ENCODE data around the gene KLHDC4. TPM values are rescaled to one million over a fixed set of nuclear protein-coding genes. Genes with fewer than 3 reads are reported as not detected.
A peak's percentile ranks its signal among the peaks of the same experiment; 100 is the strongest.

KLHDC4 gene
- total RNA-seq, 5 donors from 2014 or later (not counting 1 experiment from before 2014, with no cell fraction given) = 104 to 136 (median 116) TPM

GRCh38 chr16:87725596-87726235, 40.1 kb downstream of the KLHDC4 start:
- Mint-ChIP-seq H3K36me3 (peaks cover 38% of the 10 kb centered on the region), H3K27ac (no peak overlapping the region), H3K4me3 (no peak overlapping the region), H3K9me3 (no peaks in the 10 kb centered on the region), H3K4me1 (peaks cover 6 to 26% (median 16%) of the 10 kb centered on the region in 3 donors), H3K27me3 (no peaks in the 10 kb centered on the region)
- Histone ChIP-seq H3K27ac (ENCODE audit: low read length) (peak overlapping the region; percentile 31), H3K36me3 (ENCODE audit: control insufficient read depth in 2 of 2, extremely low read depth in 1 of 2, insufficient read depth in 1 of 2, low read length in 1 of 2) (peaks cover 30 to 64% of the 10 kb centered on the region in 2 donors), H3K27me3 (replicated peaks in 1 of 2; ENCODE audit: control insufficient read depth in 2 of 2, extremely low read depth in 1 of 2, insufficient read depth in 2 of 2, low read length in 1 of 2) (no peaks in the 10 kb centered on the region), H3K4me3 (ENCODE audit: control insufficient read depth in 1 of 2, extremely low read depth in 1 of 2, low read length in 1 of 2) (no peak overlapping the region), H3K4me1 (ENCODE audit: control insufficient read depth in 1 of 2, extremely low read depth in 1 of 2, insufficient read depth in 2 of 2, low read length in 2 of 2) (peaks cover 0 to 16% of the 10 kb centered on the region in 2 experiments), H3K9me3 (no peaks in the 10 kb centered on the region)
- ATAC-seq (replicated peaks in 1 of 4) (no peak), DNase-seq (no peak)
- CTCF ChIA-PET = no interaction called here
- POLR2A ChIA-PET = no interaction called here
- 87% methylated on average over 8 of the region's 28 CpGs for WGBS (ENCODE audit: insufficient coverage)

DNA sequence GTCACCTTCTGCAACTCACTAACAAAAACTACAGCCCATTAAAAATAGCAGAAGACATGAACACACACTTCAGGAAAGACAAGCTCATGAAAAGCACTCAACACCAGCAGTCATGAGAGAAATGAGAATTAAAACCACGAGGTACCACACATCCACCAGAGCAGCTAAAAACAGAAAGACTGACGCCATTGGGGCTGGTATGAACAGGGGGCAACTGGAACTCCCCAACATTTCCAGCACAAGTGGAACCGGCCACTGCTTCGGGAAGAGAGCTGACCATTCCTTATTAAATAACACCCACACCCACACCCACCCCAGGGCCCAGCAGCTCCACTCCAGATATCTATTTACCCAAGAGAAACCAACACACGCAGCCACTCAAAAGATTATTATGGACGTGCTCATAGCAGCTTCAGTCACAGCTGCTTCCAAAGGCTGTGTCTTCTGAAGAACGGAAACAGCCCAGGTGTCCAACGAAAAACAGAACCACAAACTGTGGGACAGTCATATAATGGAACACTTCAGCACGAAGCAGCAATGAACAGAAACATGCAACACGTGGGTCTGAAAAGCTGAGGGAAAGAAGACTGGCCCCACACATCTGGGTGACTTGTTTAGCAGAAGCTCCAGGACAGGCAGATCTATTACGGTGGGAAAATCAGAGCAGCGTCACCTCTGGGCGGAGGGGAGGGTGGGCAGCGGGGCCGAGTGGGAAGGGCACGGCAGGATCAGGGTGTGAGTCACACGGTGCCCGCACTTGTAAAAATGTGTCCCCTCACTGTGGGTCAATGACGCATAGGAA, 41.1 kb downstream of the KLHDC4 start:
- H3K36me3 ChIP-seq (ENCODE audit: control insufficient read depth in 2 of 2, extremely low read depth in 1 of 2, insufficient read depth in 1 of 2, low read length in 1 of 2) = peaks cover 31 to 66% of the 10 kb centered on the region in 2 donors
- Mint-ChIP-seq H3K27me3 (no peaks in the 10 kb centered on the region), H3K4me3 (no peak overlapping the region), H3K9me3 (no peaks in the 10 kb centered on the region), H3K36me3 (peaks cover 41% of the 10 kb centered on the region), H3K4me1 (peaks cover 6 to 26% (median 16%) of the 10 kb centered on the region in 3 donors), H3K27ac (peak overlapping the region in 1 of 2 donors; percentile 1)
- no peak overlapping the region for H3K4me3 ChIP-seq (ENCODE audit: control insufficient read depth in 1 of 2, extremely low read depth in 1 of 2, low read length in 1 of 2)
- peak overlapping the region; percentile 41 for H3K27ac ChIP-seq (ENCODE audit: low read length)
- no peaks in the 10 kb centered on the region for H3K9me3 ChIP-seq
- DNase-seq (peak in 24 of 35 experiments; percentile 13 to 66 (median 36)), ATAC-seq (replicated peaks in 1 of 4) (peak in 3 of 4 experiments; percentile 24 to 37 (median 34))
- CTCF ChIA-PET = interaction anchor here in 1 of 2 donors (1.1 kb wide), 1 partner anchor 44 kb away, joined by 3 read pairs; no protein-coding TSS in a partner anchor
- 73% methylated on average over 15 of the region's 19 CpGs for WGBS (ENCODE audit: insufficient coverage)
- H3K4me1 ChIP-seq (ENCODE audit: control insufficient read depth in 1 of 2, extremely low read depth in 1 of 2, insufficient read depth in 2 of 2, low read length in 2 of 2) = peaks cover 0 to 16% of the 10 kb centered on the region in 2 experiments
- POLR2A ChIA-PET = no interaction called here
- no peaks in the 10 kb centered on the region for H3K27me3 ChIP-seq (replicated peaks in 1 of 2; ENCODE audit: control insufficient read depth in 2 of 2, extremely low read depth in 1 of 2, insufficient read depth in 2 of 2, low read length in 1 of 2)

DNA sequence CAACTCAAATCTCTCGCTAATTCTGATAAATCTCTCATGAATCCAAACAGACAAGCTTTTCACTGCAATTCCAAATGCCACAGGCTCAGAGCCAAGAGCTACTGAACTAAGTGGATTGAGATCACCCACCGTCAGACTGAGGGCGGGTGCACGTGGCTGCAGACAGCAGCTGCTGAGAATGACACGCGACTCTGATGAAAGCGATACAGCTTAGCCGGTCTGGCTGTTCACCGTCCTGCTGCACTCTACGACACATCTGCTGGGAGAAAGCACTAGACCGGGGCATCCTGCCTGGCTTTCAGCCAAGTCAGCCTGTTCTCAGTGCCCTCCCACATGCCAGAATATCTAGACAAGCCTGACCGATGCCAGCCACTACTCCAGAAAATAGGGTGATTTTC, 42.6 kb downstream of the KLHDC4 start:
- no peaks in the 10 kb centered on the region for H3K9me3 Mint-ChIP-seq
- H3K4me1 ChIP-seq (ENCODE audit: control insufficient read depth in 1 of 2, extremely low read depth in 1 of 2, insufficient read depth in 2 of 2, low read length in 2 of 2) = peaks cover 0 to 16% of the 10 kb centered on the region in 2 experiments
- peak overlapping the region in 1 of 2 donors; percentile 27 for H3K27ac Mint-ChIP-seq
- H3K4me3 Mint-ChIP-seq = no peak overlapping the region
- H3K9me3 ChIP-seq = no peaks in the 10 kb centered on the region
- H3K36me3 ChIP-seq (ENCODE audit: control insufficient read depth in 2 of 2, extremely low read depth in 1 of 2, insufficient read depth in 1 of 2, low read length in 1 of 2) = peaks cover 26 to 58% of the 10 kb centered on the region in 2 donors
- ChIA-PET CTCF (no interaction called here), POLR2A (no interaction called here)
- H3K36me3 Mint-ChIP-seq = peaks cover 44% of the 10 kb centered on the region
- H3K27me3 Mint-ChIP-seq = no peaks in the 10 kb centered on the region
- DNase-seq = peak in 7 of 35 experiments; percentile 15 to 57 (median 23)
- ATAC-seq (replicated peaks in 1 of 4) = peak in 3 of 4 experiments; percentile 23 to 36 (median 36)
- 77% methylated on average over 10 of the region's 12 CpGs for WGBS (ENCODE audit: insufficient coverage)
- H3K4me1 Mint-ChIP-seq = peaks cover 6 to 28% (median 16%) of the 10 kb centered on the region in 3 donors
- no peaks in the 10 kb centered on the region for H3K27me3 ChIP-seq (replicated peaks in 1 of 2; ENCODE audit: control insufficient read depth in 2 of 2, extremely low read depth in 1 of 2, insufficient read depth in 2 of 2, low read length in 1 of 2)
- no peak overlapping the region for H3K4me3 ChIP-seq (ENCODE audit: control insufficient read depth in 1 of 2, extremely low read depth in 1 of 2, low read length in 1 of 2)
- no peak overlapping the region for H3K27ac ChIP-seq (ENCODE audit: low read length)

- ATAC-seq (replicated peaks in 1 of 4) = no peak
- no peak overlapping the region for H3K4me3 Mint-ChIP-seq
Measured at GRCh38 chr16:87722590-87723225, 43.1 kb downstream of the KLHDC4 start.

GRCh38 chr16:87721622-87722585, 43.9 kb downstream of the KLHDC4 start:
- ChIA-PET CTCF (interaction anchor here in 1 of 2 donors (0.5 kb wide), 1 partner anchor 61 kb away, joined by 3 read pairs; no protein-coding TSS in a partner anchor), POLR2A (no interaction called here)
- Histone ChIP-seq H3K27me3 (replicated peaks in 1 of 2; ENCODE audit: control insufficient read depth in 2 of 2, extremely low read depth in 1 of 2, insufficient read depth in 2 of 2, low read length in 1 of 2) (no peaks in the 10 kb centered on the region), H3K36me3 (ENCODE audit: control insufficient read depth in 2 of 2, extremely low read depth in 1 of 2, insufficient read depth in 1 of 2, low read length in 1 of 2) (peaks cover 26 to 49% of the 10 kb centered on the region in 2 donors), H3K4me1 (ENCODE audit: control insufficient read depth in 1 of 2, extremely low read depth in 1 of 2, insufficient read depth in 2 of 2, low read length in 2 of 2) (peaks cover 0 to 16% of the 10 kb centered on the region in 2 experiments), H3K9me3 (no peaks in the 10 kb centered on the region), H3K27ac (ENCODE audit: low read length) (no peak overlapping the region), H3K4me3 (ENCODE audit: control insufficient read depth in 1 of 2, extremely low read depth in 1 of 2, low read length in 1 of 2) (no peak overlapping the region)
- Mint-ChIP-seq H3K36me3 (peaks cover 44% of the 10 kb centered on the region), H3K4me1 (peaks cover 12 to 34% (median 16%) of the 10 kb centered on the region in 3 donors), H3K9me3 (no peaks in the 10 kb centered on the region), H3K4me3 (no peak overlapping the region), H3K27me3 (no peaks in the 10 kb centered on the region), H3K27ac (no peak overlapping the region)
- DNase-seq = no peak
- no peak for ATAC-seq (replicated peaks in 1 of 4)
- 96% methylated on average over 27 of the region's 33 CpGs for WGBS (ENCODE audit: insufficient coverage)

More at GRCh38 chr16:87722590-87723225, 43.1 kb downstream of the KLHDC4 start:
- ChIA-PET CTCF (no interaction called here), POLR2A (no interaction called here)
- H3K4me1 Mint-ChIP-seq = peaks cover 9 to 32% (median 16%) of the 10 kb centered on the region in 3 donors
- DNase-seq = no peak
- 97% methylated on average over 18 of the region's 19 CpGs for WGBS (ENCODE audit: insufficient coverage)
- peaks cover 0 to 16% of the 10 kb centered on the region in 2 experiments for H3K4me1 ChIP-seq (ENCODE audit: control insufficient read depth in 1 of 2, extremely low read depth in 1 of 2, insufficient read depth in 2 of 2, low read length in 2 of 2)
- H3K9me3 Mint-ChIP-seq = no peaks in the 10 kb centered on the region
- H3K9me3 ChIP-seq = no peaks in the 10 kb centered on the region
- no peak overlapping the region for H3K27ac ChIP-seq (ENCODE audit: low read length)
- peaks cover 26 to 57% of the 10 kb centered on the region in 2 donors for H3K36me3 ChIP-seq (ENCODE audit: control insufficient read depth in 2 of 2, extremely low read depth in 1 of 2, insufficient read depth in 1 of 2, low read length in 1 of 2)
- no peaks in the 10 kb centered on the region for H3K27me3 Mint-ChIP-seq
- H3K4me3 ChIP-seq (ENCODE audit: control insufficient read depth in 1 of 2, extremely low read depth in 1 of 2, low read length in 1 of 2) = no peak overlapping the region
- H3K27ac Mint-ChIP-seq = no peak overlapping the region
- H3K27me3 ChIP-seq (replicated peaks in 1 of 2; ENCODE audit: control insufficient read depth in 2 of 2, extremely low read depth in 1 of 2, insufficient read depth in 2 of 2, low read length in 1 of 2) = no peaks in the 10 kb centered on the region
- H3K36me3 Mint-ChIP-seq = peaks cover 47% of the 10 kb centered on the region
